Stimulated activated CD4-positive, alpha-beta T cell treated with anti-CD3 and anti-CD28 coated beads, Interleukin-1b, Interleukin-23, amount 100 ng/mL, for 24 hours (primary cell): ENCODE results near the gene TRMT44.
"Not testable (repeated sequence)": the region's sequence is repeated elsewhere in the genome, so short reads cannot be mapped to it uniquely, and the experiment has no call there.

Experiments
- DNase-seq, 4 experiments: peaks; one replicate each; pipeline ENCODE4 v3.0.0-alpha.2; 2020; ENCODE audit warnings: low read depth in 4 of 4, low spot score in 1 of 4

The TRMT44 gene

DNA sequence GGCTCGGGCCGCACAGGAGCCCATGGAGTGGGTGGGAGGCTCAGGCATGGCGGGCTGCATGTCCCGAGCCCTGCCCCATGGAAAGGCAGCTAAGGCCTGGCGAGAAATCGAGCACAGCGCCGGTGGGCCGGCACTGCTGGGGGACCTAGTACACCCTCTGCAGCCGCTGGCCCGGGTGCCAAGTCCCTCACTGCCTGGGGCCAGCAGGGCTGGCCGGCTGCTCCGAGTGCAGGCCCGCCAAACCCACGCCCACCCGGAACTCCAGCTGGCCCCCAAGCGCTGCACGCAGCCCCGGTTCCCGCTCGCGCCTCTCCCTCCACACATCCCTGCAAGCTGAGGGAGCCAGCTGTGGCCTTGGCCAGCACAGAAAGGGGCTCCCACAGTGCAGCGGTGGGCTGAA, 50.9 kb downstream of the TRMT44 start:
- DNase-seq, result not testable (repeated sequence)

DNA sequence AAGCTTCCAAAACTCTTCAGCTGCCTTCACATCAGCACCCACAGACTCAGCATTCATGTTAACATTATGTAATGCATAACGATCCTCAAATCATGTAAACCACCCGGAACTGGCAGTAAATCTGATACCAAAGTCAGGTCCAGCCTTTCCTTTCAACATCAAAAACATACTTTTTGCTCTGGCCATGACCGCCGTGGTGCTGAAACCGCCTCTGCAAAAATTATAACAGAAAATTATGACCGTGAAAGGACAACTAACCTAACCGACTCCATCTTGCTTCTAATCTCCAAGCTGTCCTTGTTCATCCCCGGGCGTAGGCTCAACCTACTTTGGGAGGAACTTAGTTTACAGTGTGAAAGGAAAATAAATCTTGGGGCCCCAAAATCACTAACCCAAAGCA, 51.6 kb downstream of the TRMT44 start:
- no peak for DNase-seq

DNA sequence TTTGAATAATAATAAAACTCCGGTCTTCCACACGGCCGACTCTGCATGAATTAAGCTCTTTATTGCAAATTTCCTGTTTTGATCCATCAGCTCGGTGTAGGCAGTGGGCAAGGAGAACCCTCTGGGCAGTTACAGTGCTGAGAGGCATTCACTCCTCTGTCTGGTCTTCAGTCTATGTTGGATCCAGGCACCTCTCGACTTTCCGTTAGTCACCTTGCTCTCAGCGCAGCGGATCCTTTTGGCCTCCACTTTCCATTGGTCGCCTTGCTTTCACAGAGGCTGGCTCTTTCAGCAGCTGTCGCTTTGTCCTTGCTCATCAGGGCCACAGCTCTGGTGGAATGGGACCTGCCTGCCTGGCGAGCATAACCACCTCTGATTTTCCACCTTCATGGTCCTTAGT, 52.9 kb downstream of the TRMT44 start:
- no peak for DNase-seq

DNA sequence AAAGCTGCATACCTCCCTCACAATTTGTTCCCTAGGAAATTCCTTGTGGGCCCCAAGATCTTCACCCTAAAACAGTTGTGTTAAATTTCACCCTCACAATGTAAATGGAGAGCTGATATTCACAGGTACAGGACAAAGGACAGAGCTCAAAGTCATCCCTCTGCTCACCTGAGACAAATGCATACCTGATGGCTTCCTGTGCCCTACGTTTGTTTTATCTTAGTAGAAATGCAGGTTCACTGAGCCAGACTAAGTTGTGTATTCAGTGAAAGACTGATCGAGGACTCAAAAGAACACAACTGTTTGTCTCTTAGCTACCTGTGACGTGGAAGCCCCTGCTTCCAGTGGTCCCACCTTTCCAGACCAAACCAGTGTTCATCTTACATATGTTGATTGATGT, 53.6 kb downstream of the TRMT44 start:
- DNase-seq, result no peak

DNA sequence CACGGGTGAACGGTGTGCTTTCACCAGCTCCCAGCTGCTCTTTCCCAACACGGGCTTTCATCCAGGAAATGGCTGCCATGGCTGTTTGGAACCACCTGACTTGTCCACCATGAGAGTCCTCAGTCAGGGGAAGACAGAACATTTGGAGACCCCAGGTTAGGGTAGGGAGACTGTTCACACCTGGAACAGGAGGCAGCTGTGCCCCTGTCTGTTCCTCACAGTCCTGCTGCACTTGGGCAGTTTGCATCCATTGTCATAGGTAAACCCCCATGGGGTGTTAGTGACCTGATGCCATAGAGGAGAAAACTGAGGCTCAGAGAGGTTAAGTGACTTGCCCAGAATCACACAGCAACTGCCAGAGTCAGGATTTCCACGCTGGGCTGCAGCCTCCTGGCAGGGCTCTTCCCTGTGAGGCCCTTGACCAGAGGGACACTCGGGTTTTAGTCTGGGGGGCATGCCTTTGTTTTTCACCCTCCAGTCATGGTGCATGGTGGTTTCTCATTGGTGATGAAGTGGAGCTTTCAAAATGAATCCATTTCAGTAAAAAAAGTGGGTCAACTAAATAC, 54.5 kb downstream of the TRMT44 start:
- no peak for DNase-seq

DNA sequence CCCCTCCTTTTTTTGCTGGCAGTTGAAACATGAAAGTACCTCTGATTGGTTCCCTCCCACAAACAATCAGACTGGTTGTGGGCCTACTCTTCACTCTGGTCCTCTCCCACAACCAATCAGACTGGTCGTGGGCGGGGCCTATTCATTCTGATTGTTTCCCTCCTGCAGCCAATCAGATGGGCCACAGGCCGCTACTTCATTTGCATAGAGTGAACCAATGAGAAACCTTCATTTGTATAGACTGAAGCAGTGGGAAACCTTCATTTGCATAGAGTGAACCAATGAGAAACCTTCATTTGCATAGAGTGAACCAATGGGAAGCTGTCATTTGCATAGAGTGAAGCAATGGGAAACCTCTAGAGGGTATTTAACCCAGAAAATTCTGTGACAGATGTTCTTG, 55.2 kb downstream of the TRMT44 start:
- DNase-seq, result no peak

DNA sequence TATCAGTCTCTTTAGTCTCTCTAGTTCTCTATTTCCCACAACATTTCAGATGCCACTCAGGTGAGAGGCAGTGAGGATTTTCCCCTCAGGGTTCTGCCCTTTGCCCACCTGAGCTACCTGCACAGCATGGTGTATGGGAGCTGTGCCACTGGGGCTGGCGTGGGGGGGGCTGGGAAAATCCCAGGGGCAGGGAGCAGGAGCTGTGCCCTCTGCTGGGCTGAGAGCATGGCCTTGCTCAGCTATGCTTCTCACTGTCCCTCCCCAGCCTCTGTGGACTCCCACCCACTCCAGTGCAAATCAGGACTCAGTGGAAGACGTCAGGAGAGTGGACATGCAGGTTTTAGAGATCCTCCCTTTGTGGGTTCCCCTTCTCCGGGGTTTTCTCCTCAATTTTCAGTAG, 57.2 kb downstream of the TRMT44 start:
- no peak for DNase-seq

DNA sequence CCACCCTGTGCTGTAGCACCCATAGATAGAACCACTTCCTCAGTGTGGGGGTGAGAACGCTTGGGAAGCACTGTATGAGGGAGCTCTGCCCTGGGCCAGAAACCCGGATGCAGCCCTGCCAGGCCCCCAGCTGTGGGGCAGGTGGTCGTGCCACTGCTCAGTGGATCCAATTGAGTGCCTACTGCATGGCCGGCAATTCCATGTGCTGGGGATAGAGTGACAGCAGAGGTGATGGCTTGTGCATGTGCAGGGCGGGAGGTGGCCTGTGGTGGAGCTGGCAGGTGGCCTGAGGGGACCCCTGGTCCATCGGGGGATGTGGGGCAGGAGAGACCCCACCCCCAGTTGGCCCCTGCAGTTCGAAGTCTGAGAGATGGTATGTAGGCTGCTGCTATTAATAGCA, 60.4 kb downstream of the TRMT44 start:
- no peak for DNase-seq

DNA sequence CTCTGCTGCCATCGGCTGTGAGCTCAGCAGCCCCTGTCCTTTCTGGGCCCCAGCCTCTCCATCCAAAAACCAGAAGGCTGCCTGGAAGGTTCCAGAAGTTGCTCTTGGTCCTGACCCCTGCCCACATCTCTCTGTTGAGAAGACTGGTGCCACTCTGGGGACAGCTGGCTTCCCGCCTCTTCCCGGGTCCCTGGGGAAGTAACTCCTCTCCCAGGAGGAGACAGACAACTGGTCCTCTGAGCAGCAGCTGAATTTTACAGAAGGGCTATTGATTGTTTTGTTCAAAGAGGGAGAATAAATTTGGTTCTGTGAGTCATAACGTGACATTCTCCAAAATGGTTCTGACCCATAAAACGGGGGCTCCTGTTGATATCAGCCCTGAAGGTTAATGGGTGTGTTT, 61.2 kb downstream of the TRMT44 start:
- no peak for DNase-seq

DNA sequence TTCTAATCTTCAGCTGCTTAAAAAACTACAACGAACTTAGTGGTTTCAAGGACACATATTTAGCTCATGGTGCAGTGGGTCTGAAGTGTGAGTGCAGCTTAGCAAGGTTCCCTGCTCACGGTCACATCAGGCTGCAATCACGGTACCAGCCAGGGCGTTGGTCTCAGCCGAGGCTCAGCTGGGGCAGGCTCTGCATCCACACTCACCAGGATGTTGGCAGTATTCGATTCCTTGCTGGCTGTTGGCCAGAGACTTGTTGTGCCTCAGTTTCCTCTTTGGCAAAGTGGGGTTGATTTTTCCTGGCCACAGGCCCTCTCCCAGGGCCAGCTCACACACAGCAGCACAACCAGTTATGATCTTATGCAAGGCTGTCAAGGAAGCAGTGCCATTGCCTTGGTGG, 61.8 kb downstream of the TRMT44 start:
- DNase-seq, result no peak

DNA sequence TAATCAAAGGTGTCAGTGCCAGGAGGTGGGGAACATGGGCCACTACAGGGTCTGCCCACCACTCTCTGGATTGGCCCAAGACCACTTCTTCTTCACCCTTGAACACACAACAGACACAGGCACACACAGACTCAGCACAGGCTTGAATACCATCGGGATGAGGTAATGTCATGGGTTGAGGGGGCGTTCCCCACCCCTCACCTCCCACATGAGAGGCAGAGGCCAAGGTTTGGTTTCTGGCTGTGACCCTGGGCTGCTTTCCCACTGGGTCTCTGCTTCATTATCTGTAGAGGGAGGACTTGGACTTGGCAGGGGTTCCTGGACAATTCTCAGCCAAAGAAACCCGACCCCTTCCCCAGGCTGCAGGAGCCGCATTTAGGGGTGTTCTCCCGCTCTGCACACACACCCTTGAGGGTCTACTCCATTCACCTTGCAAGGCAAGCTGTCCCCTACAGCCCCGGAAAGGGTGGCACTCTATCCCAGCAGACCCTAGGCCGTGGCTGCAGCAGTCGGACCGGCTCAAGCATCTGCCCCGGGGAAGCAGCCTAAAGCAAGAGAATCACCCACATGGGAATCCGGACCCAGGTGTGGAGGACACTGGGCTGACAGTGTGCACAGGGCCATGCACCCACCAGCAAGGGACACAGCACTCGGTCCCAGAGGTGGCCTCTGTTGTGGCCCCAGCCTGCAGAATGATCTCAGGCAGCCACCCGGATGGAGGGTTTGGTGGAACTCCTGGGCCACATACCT, 62.4 kb downstream of the TRMT44 start:
- DNase-seq, result no peak

DNA sequence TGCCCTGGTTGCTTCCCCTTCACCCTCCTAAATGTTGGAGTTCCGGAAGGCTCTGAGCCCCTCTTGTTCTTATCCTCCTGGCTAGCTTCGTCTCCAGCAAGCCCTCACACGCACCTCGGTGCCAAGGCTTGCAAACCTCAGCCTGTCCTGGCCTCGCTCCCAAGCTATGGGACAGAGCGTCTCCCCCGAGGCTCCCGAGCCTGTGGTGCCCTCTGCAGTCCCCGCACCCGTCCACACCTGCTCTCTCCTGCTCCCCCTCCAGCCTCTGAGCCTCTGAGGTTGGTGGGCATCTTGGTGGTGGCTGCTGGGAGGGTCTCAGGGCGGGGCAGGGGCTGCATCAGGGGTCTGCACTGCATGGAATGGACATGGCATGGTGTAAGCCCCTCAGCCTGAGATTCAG, 63.2 kb downstream of the TRMT44 start:
- no peak for DNase-seq

DNA sequence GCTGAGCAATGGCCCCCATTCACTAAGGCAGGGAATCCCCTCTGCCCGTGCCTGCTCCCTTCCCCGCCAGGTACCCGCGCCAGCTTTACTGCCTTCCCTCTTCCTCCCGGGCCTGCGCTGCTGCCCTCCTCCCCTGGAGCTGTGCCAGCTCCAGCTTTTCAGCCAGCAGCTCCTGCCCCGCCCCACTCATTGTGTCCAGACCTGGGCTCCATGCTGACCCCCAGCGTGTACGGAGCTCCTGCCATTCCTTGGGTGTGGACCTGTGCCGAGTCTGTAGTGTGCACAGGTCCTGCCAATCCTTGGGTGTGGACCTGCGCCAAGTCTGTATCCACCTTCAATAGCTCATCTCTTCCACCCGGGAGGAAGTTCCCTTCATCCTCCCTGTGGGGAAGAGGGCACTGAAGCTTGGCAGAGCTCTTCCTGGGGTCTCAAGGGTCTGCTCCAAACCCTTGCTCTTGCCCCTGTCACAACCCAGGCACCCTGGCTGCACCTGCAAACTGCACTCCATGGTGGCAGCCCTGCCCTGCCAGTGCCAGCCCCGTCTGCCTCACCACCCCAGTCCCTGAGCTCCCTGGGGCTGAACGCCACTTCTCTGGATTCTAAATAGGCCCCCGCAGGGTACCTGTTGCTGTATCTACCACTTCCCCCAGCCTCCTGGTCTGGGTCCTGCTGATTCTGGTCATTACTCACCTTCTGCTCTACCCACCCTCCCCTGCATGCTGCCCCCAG, 63.9 kb downstream of the TRMT44 start:
- no peak for DNase-seq

DNA sequence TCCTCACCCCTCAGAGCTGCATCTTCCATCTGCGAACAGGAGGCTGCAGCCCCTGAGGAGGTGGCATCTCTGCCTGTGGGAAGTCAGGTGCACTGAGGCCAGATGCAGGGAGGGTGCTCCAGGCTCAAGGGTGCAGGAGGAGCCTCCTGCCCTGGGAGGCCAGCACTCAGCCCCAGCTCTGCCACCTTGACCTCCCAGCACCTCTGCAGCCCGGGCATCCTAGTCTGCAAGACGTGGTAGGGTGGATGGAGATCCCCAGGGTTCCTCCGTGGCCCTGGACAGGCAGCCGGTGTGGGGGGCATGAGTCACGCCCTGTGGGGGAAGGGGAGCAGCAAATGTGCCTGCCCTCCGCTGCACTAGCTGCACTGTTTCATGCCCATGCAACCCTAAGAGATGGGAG, 64.7 kb downstream of the TRMT44 start:
- no peak for DNase-seq

DNA sequence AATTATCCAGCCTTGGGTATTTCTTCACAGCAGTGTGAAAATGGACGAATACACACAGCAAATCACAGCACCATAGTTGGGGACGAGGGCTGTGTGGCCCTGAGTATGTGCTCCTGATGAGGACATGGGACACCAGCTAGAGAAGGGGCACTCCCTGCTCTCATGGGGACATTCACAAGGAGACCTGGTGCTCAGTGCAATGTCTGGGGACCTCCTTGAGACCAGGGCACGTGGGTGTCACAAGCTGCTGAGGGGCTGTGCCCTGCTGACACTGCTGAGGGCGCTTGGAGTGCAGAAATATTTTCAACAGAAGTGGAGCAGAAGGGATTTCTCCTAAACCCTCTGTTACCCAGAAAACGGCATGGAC, 65.4 kb downstream of the TRMT44 start:
- DNase-seq, result no peak

DNA sequence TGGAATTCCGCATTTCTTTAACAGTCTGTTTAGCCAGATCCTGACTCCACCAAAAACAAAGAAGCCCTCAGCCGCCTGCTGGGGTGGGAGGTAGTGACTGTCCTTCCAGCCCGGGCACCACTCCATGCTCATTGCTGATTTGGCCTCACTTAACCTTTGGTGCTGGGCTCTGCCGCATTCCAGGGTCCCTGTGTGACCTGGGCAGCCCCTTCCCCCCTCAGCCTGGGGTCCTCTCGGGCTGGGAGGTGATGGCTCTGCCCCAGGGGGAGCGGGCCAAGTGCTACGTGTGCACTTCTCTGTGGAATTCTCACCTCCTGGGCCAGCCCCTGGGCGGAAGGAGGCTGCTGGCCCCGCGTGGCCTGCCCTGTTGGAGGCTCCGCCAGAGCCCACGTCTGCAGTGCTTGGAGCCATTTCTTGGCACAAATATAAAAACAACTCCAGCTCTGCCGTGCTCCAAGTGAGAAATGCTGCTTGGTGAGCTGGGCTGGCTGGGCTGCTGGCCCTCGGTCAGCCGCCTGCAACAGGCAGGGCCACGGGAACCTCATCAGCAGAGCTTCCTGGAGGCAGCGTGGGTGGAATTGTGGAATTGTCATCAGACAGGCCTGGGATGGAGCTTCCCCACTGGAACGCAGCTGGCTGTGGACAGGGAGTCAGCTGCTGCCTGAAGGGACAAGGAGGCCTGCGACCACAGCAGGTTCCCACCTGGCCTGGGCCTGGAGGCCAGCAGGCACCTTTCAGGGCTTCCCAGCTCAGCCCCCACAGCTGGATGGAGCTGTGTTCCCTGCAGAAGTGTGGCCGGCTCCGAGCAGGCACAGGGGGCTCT, 66.0 kb downstream of the TRMT44 start:
- DNase-seq, result no peak

DNA sequence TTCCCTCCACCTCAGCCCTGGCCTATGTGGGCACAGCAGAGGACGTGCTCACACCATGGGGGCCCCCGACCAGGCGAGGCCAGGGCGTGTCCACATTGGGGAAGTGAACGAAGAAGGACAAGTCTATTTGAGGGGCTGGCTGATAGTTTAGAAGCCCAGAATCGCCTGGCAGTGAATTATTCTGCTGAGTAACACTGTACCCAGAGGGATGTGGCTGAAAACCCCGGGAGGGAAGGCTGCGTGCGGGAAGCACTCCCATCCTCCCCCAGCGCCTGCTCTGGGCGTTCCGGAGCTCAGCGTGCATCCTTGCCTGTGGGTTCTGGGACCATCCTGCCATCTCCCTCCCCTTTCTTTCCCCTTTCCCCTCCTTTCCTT, 66.6 kb downstream of the TRMT44 start:
- no peak for DNase-seq

DNA sequence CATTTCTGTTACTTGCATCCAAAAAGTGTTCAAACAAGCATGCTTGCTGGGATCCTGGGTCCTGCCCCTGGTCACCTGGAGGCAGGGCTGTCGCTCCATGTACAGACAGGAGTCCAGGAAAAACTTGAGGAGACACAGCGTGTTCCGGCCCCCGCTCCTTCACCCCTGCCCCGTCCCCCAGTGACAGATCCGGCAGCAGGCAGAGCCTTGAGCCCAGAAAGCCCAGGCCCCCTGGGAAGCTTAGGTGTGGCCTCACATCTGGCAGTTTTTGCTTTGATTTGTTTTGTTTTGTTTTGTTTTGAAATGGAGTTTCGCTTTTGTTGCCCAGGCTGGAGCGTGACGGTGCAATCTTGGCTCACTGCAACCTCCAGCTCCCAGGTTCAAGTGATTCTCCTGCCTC, 67.0 kb downstream of the TRMT44 start:
- DNase-seq, result no peak

DNA sequence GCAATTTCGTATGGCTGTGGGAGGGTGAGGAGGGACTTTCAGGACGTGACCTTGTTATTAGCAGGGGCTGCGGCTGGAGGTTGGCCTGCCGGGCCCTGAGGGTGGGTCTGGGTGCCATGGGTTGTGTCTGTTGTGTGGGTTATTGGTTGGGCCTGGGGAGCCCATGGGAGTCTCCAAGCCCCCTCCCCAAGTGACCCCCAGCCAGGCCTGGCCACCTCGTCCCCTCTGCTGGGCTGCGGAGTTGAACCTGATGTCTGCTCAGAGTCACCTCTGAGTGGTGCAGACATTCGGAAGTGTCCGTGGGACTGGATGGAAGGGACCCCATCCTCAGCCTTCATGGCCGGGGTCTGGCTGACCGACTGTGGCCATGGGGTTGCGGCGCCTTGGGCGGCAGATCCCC, 67.7 kb downstream of the TRMT44 start:
- DNase-seq, result no peak

DNA sequence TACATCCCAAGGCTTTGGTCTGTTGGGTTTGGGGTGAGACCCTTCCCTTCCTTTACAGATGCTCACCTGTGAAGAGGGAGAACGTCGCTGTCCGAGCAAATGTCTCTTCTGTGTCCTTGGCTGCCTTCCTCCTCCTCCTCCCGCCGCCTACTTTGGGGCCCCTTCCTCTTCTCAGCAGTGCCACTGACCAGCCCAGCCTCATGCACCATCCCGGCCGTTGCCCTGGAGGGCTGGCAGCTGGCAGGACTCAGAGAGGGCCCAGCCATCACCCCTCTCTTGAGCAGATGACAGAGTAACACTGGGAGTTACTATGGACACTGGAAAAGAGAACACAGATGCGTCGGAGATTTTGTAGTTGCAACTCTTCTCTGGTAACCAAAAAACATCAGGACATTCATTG, 68.2 kb downstream of the TRMT44 start:
- no peak for DNase-seq

DNA sequence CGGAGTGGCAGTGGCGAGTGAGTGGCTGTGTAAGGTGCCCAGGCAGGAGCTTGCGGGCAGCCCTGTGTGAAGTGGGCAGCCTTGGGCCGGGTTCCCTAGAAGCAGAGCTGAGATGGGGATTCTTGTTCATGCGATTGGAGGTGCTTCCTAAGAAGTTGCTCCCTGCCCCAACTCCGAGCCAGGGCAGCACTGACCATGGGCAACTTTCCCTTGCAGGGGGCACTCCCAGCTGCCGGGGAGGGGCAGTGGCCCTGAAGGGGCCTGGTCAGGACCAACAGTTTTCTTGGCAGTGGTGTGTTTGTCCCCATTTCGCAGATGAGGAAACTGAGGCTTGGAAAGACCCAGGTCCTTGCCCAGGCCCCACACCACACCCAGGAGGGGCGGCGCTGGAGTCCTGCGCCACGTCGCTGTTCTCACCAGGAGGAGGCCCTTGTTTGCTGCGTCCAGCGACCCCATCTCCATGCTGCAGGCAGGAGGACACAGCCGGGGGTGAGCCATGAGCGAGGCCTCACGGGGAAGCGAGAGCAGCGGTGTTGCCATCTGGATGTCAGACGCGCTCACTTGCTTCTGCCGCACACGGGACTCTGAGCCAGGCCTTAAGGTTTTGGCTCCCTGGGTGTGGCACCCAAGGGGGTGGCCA, 68.9 kb downstream of the TRMT44 start:
- no peak for DNase-seq
